Prostate gland (tissue), 2 donors: ENCODE measurements around the gene RNF152.

Source experiments
- CTCF ChIP-seq, 4 experiments: fragments of 200-600 bp in 2 of 4; fragments of 450-650 bp in 2 of 4; sonication (generic) in 2 of 4; IDR thresholded peaks; 1 replicate in 3 of 4; 2 replicates in 1 of 4; pipeline ENCODE4 v1.5.1; 2016 to 2019; ENCODE audit warnings: antibody characterized with exemption in 4 of 4, mild to moderate bottlenecking in 2 of 4, moderate library complexity in 2 of 4
- POLR2AphosphoS5 ChIP-seq: sonication (generic); formaldehyde crosslinking; IDR thresholded peaks from one replicate; pipeline ENCODE4 v1.6.1; 2017; ENCODE audit warnings: antibody characterized with exemption

- no peak for TF ChIP-seq CTCF (IDR thresholded peaks at IDR 0.05)
- TF ChIP-seq POLR2AphosphoS5: no peak
These were observed 49.2 kb upstream of the RNF152 start for GRCh38 chr18:61941948-61942471.
